A673 (cell line): ENCODE data around the gene FRMPD4. TPM values are rescaled to one million over a fixed set of nuclear protein-coding genes. Genes with fewer than 3 reads are reported as not detected.

Experiments
- BruUV-seq: library from RNA; stranded (reverse); fragments of 400-500 nt; replicated peaks from 2 replicates; lab custom pipeline; 2021; lab: Mats Ljungman, UMichigan
- CTCF ChIA-PET: fragments of 300-600 bp; sonication (Branson Sonifier 250); formaldehyde crosslinking; loops from one replicate; lab custom pipeline; 2022; ENCODE audit warnings: antibody characterized with exemption; lab: Charles Lee
- POLR2A ChIA-PET: fragments of 300-600 bp; sonication (Branson Sonifier 250); formaldehyde crosslinking; loops from one replicate; lab custom pipeline; 2022; ENCODE audit warnings: antibody characterized with exemption; ENCODE audit not compliant: low non-redundant PET; lab: Charles Lee
- DNase-seq: peaks from one replicate; pipeline ENCODE4 v3.0.0-alpha.2; 2015; ENCODE audit warnings: low spot score
- H3K27ac ChIP-seq: fragments of 200-600 bp; sonication (generic); 2 replicates; pipeline ENCODE4 v1.5.1; 2016; ENCODE audit warnings: mixed run types, low read depth, mild to moderate bottlenecking, mixed read lengths, antibody characterized with exemption, low read length; ENCODE audit not compliant: poor library complexity, severe bottlenecking
- H3K27me3 ChIP-seq: fragments of 200-600 bp; sonication (generic); replicated peaks from 2 replicates; pipeline ENCODE4 v1.6.1; 2017; ENCODE audit warnings: mixed run types, low read depth, mild to moderate bottlenecking, mixed read lengths, antibody characterized with exemption, low read length; ENCODE audit not compliant: insufficient read depth, poor library complexity
- H3K36me3 ChIP-seq: fragments of 200-600 bp; sonication (generic); 2 replicates; pipeline ENCODE4 v1.6.1; 2016; ENCODE audit warnings: mixed run types, mild to moderate bottlenecking, mixed read lengths, antibody characterized with exemption, low read length; ENCODE audit not compliant: insufficient read depth, poor library complexity, severe bottlenecking
- H3K4me1 ChIP-seq: fragments of 200-600 bp; sonication (generic); 2 replicates; pipeline ENCODE4 v1.6.1; 2017; ENCODE audit warnings: mixed run types, mild to moderate bottlenecking, mixed read lengths, antibody characterized with exemption, low read length; ENCODE audit not compliant: insufficient read depth, poor library complexity, severe bottlenecking
- H3K4me3 ChIP-seq: fragments of 200-600 bp; sonication (generic); 2 replicates; pipeline ENCODE4 v1.5.1; 2016; ENCODE audit warnings: low read depth, mixed run types, mild to moderate bottlenecking, mixed read lengths, low read length; ENCODE audit not compliant: poor library complexity, severe bottlenecking
- H3K9me3 ChIP-seq: fragments of 200-600 bp; sonication (generic); 2 replicates; pipeline ENCODE4 v1.6.1; 2016; ENCODE audit warnings: mixed run types, low read depth, mild to moderate bottlenecking, mixed read lengths, antibody characterized with exemption, low read length; ENCODE audit not compliant: poor library complexity, severe bottlenecking
- EZH2 ChIP-seq: fragments of 200-600 bp; sonication (generic); IDR thresholded peaks from 2 replicates; pipeline ENCODE4 v1.6.1; 2017; ENCODE audit warnings: borderline replicate concordance, low read depth, mild to moderate bottlenecking, mixed read lengths, antibody characterized with exemption, low read length; ENCODE audit not compliant: poor library complexity, severe bottlenecking
- intact Hi-C: fragments of 100-400 bp; cut with micrococcal nuclease; formaldehyde crosslinking; loops from one replicate; pipeline ENCODE4 v1.10.0; 2022; ENCODE audit not compliant: unreplicated experiment
- total RNA-seq: library from RNA; stranded (reverse); gene quantifications from 2 replicates; pipeline ENCODE4 v1.2.3, GENCODE V29; 2021
- TF ChIP-seq, protein P1 (sequence below): fragments of 300-800, 200-600 bp; sonication (generic); conservative IDR thresholded peaks from 2 replicates; pipeline ENCODE4 v1.5.1; 2017; ENCODE audit warnings: low read depth, mild to moderate bottlenecking, antibody characterized with exemption, low read length, moderate library complexity, mixed read lengths

FRMPD4 gene
- total RNA-seq, 1 experiment from 2014 or later = not detected

- BruUV-seq = no TSS peak
Observed at GRCh38 chrX:12319992-12320391, 181.7 kb downstream of the FRMPD4 start.

GRCh38 chrX:12322031-12322430 is 183.8 kb downstream of the FRMPD4 start:
- Histone ChIP-seq H3K9me3 (no peaks in the 10 kb centered on the region), H3K4me1 (no peaks in the 10 kb centered on the region), H3K36me3 (no peaks in the 10 kb centered on the region), H3K27me3 (no peaks in the 10 kb centered on the region), H3K27ac (no peak overlapping the region), H3K4me3 (no peak overlapping the region)
- no TSS peak for BruUV-seq
- intact Hi-C loops = no loop called here
- TF ChIP-seq, protein P1, sequence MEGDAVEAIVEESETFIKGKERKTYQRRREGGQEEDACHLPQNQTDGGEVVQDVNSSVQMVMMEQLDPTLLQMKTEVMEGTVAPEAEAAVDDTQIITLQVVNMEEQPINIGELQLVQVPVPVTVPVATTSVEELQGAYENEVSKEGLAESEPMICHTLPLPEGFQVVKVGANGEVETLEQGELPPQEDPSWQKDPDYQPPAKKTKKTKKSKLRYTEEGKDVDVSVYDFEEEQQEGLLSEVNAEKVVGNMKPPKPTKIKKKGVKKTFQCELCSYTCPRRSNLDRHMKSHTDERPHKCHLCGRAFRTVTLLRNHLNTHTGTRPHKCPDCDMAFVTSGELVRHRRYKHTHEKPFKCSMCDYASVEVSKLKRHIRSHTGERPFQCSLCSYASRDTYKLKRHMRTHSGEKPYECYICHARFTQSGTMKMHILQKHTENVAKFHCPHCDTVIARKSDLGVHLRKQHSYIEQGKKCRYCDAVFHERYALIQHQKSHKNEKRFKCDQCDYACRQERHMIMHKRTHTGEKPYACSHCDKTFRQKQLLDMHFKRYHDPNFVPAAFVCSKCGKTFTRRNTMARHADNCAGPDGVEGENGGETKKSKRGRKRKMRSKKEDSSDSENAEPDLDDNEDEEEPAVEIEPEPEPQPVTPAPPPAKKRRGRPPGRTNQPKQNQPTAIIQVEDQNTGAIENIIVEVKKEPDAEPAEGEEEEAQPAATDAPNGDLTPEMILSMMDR = no peak
- TF ChIP-seq EZH2 = no peak
- ChIA-PET CTCF (no interaction called here), POLR2A (no interaction called here)
- no peak for DNase-seq

More at GRCh38 chrX:12319992-12320391, 181.7 kb downstream of the FRMPD4 start:
- Histone ChIP-seq H3K36me3 (no peaks in the 10 kb centered on the region), H3K27ac (no peak overlapping the region), H3K4me1 (no peaks in the 10 kb centered on the region), H3K27me3 (no peaks in the 10 kb centered on the region), H3K4me3 (no peak overlapping the region), H3K9me3 (no peaks in the 10 kb centered on the region)
- POLR2A ChIA-PET = no interaction called here
- TF ChIP-seq, protein P1 = no peak
- TF ChIP-seq EZH2 = no peak
- CTCF ChIA-PET = no interaction called here
- DNase-seq = no peak
- intact Hi-C loops = no loop called here

- DNase-seq = no peak
- no TSS peak for BruUV-seq
- Histone ChIP-seq H3K27ac (no peak overlapping the region), H3K27me3 (no peaks in the 10 kb centered on the region), H3K4me3 (no peak overlapping the region), H3K4me1 (no peaks in the 10 kb centered on the region), H3K9me3 (no peaks in the 10 kb centered on the region), H3K36me3 (no peaks in the 10 kb centered on the region)
- CTCF ChIA-PET = no interaction called here
- no peak for TF ChIP-seq EZH2
- TF ChIP-seq, protein P1 = no peak
- intact Hi-C loops = no loop called here
- POLR2A ChIA-PET = no interaction called here
Observed at GRCh38 chrX:12325171-12325570, 186.9 kb downstream of the FRMPD4 start.
